Suprapubic skin (tissue), 4 donors: ENCODE data around the gene SLC22A6. TPM values are rescaled to one million over a fixed set of nuclear protein-coding genes. Genes with fewer than 3 reads are reported as not detected.
"Not testable (repeated sequence)": the region's sequence is repeated elsewhere in the genome, so short reads cannot be mapped to it uniquely, and the experiment has no call there.

Source experiments
- DNase-seq, 2 donors: peaks; one replicate each; pipeline ENCODE4 v3.0.0-alpha.2; 2019; ENCODE audit warnings: low spot score in 2 of 2
- H3K27ac ChIP-seq: fragments of 200-600 bp; sonication (generic); one replicate; pipeline ENCODE4 v1.5.1; 2019
- H3K27me3 ChIP-seq: fragments of 200-600 bp; sonication (generic); one replicate; pipeline ENCODE4 v1.5.1; 2019
- H3K36me3 ChIP-seq: fragments of 200-600 bp; sonication (generic); one replicate; pipeline ENCODE4 v1.5.1; 2019
- H3K4me1 ChIP-seq: fragments of 200-600 bp; sonication (generic); one replicate; pipeline ENCODE4 v1.5.1; 2019
- H3K4me3 ChIP-seq: fragments of 200-600 bp; sonication (generic); one replicate; pipeline ENCODE4 v1.5.1; 2019; ENCODE audit warnings: mild to moderate bottlenecking
- H3K9me3 ChIP-seq: fragments of 200-600 bp; sonication (generic); one replicate; pipeline ENCODE4 v1.5.1; 2019
- EP300 ChIP-seq: sonication (generic); formaldehyde crosslinking; IDR thresholded peaks from one replicate; pipeline ENCODE4 v1.6.1; 2017; ENCODE audit warnings: antibody characterized with exemption
- POLR2A ChIP-seq, 2 donors: fragments of 450-650 bp; IDR thresholded peaks; one replicate each; pipeline ENCODE4 v1.6.1; 2017; ENCODE audit warnings: antibody characterized with exemption in 2 of 2, mild to moderate bottlenecking in 2 of 2, moderate library complexity in 2 of 2
- POLR2AphosphoS5 ChIP-seq, 3 donors: sonication (generic); formaldehyde crosslinking; IDR thresholded peaks; one replicate each; pipeline ENCODE4 v1.6.1; 2017; ENCODE audit warnings: antibody characterized with exemption in 3 of 3
- WGBS: methylation state at CpG from one replicate; pipeline ENCODE4 v1.1.5; 2018; 5-methylcytosine and 5-hydroxymethylcytosine counted together
- total RNA-seq, 4 donors: library from RNA; depleted of rRNA; stranded (reverse); fragments of >200 nt; gene quantifications; one replicate each; pipeline ENCODE4 v1.1.0, GENCODE V29; 2016
- TF ChIP-seq, protein P1 (sequence below), 2 donors: fragments of 200-600 bp in 1 of 2; fragments of 450-650 bp in 1 of 2; sonication (generic) in 1 of 2; IDR thresholded peaks; one replicate each; pipeline ENCODE4 v1.5.1; 2016 to 2019; ENCODE audit warnings: antibody characterized with exemption in 2 of 2, mild to moderate bottlenecking in 1 of 2, moderate library complexity in 1 of 2

SLC22A6 gene
- total RNA-seq, 4 donors from 2014 or later: not detected

DNA sequence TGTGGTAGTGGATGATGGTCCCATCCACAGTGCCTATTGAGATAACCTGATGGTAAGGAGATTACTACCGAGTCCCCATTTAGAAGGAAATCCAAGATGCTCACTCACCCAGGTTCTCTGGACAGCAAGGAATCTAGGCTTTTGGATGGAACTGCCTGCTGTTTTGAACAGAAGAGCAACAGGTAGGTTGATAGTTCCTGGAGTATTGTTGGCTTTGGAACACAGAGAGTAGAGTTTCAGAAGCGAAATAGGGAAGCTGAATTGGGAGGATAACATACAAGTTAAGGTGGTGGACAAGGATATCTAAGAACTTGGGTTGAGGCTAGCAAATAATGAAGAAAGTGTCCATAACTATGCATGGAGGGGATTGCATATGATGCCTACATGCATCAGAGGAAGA, 27.6 kb downstream of the SLC22A6 start:
- Histone ChIP-seq H3K4me1 (peaks cover 16% of the 10 kb centered on the region), H3K27me3 (no peaks in the 10 kb centered on the region), H3K27ac (no peak overlapping the region), H3K9me3 (no peaks in the 10 kb centered on the region), H3K4me3 (no peak overlapping the region), H3K36me3 (no peaks in the 10 kb centered on the region)
- 92% methylated on average over 2 of the region's 2 CpGs for WGBS
- TF ChIP-seq POLR2AphosphoS5 (IDR thresholded peaks at IDR 0.05) (no peak), POLR2A (IDR thresholded peaks at IDR 0.05) (no peak), EP300 (no peak)
- TF ChIP-seq, protein P1, sequence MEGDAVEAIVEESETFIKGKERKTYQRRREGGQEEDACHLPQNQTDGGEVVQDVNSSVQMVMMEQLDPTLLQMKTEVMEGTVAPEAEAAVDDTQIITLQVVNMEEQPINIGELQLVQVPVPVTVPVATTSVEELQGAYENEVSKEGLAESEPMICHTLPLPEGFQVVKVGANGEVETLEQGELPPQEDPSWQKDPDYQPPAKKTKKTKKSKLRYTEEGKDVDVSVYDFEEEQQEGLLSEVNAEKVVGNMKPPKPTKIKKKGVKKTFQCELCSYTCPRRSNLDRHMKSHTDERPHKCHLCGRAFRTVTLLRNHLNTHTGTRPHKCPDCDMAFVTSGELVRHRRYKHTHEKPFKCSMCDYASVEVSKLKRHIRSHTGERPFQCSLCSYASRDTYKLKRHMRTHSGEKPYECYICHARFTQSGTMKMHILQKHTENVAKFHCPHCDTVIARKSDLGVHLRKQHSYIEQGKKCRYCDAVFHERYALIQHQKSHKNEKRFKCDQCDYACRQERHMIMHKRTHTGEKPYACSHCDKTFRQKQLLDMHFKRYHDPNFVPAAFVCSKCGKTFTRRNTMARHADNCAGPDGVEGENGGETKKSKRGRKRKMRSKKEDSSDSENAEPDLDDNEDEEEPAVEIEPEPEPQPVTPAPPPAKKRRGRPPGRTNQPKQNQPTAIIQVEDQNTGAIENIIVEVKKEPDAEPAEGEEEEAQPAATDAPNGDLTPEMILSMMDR (IDR thresholded peaks at IDR 0.05): no peak
- no peak for DNase-seq

DNA sequence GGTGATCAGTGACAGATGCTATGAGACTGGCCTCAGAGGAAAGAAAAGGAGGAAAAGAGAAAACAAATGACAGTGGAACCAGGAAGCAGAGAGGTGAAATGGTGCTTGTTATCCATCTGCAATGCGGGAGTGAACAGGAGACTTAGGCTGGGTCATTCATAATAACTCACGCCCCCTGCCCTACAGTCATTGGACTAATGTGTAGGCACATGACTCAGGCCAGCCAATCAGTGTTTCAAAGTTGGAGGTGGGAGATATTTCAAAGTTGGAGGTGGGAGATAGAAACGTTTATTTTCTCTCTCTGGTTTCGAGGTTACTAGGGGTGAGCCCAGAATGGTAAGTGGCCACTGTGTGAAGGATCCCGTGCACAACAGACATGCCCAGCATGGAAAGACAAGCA, 30.3 kb downstream of the SLC22A6 start:
- Histone ChIP-seq H3K36me3 (no peaks in the 10 kb centered on the region), H3K9me3 (no peaks in the 10 kb centered on the region), H3K27ac (no peak overlapping the region), H3K27me3 (no peaks in the 10 kb centered on the region), H3K4me3 (no peak overlapping the region), H3K4me1 (peaks cover 13% of the 10 kb centered on the region)
- no peak for DNase-seq
- TF ChIP-seq POLR2A (IDR thresholded peaks at IDR 0.05) (no peak), EP300 (no peak), POLR2AphosphoS5 (IDR thresholded peaks at IDR 0.05) (no peak)
- TF ChIP-seq, protein P1 (IDR thresholded peaks at IDR 0.05): no peak
- WGBS: 83% methylated on average over 5 of the region's 5 CpGs

DNA sequence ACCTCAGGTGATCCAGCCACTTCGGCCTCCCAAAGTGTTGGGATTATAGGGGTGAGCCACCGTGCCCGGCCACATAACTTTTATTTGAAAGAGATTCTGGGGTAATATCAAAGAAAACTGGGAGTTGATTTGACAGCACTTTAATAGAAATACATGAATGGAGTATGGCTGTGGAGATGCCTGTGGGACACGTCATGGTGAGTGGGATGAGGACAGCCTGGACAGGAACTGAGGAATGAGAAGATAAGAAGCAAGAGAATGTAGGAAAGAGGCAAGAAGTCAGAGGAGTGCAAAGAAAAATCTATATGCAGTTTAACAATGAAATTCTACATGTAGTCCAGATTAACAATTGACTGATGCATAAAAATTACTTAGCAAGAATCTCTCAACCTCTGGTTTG, 31.0 kb downstream of the SLC22A6 start:
- Histone ChIP-seq H3K27me3 (no peaks in the 10 kb centered on the region), H3K9me3 (no peaks in the 10 kb centered on the region), H3K4me3 (no peak overlapping the region), H3K36me3 (no peaks in the 10 kb centered on the region), H3K27ac (no peak overlapping the region), H3K4me1 (peaks cover 6% of the 10 kb centered on the region)
- no peak for TF ChIP-seq POLR2A (IDR thresholded peaks at IDR 0.05)
- TF ChIP-seq, protein P1 (IDR thresholded peaks at IDR 0.05): no peak
- no peak for TF ChIP-seq POLR2AphosphoS5 (IDR thresholded peaks at IDR 0.05)
- no peak for TF ChIP-seq EP300
- 92% methylated on average over 4 of the region's 4 CpGs for WGBS
- no peak for DNase-seq

DNA sequence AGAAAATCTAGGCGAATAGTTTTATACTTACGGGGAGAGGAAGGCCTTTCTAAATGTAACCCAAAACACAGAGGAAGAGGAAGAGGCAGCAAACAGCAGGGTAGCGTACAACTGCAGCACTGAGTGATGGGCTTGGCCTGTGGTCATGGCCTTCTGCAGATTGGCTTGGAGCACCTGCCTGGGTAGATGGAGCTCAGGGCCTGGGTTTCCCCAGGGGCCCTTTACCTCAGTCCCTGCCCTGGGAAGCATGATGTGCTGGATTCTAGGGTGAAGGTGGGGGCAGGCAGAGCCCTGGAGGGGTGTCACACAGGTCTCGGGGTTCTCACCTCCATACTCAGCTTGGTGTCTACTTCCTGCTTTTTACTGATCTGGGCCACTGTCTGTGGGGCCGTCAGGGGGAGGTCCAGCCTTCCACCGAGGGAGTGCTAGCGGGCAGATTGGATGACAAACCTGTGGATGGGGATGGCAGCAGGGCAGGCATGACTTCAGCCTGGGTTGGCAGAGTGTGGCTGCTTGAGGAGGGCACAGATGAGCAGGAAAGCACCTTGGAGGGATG, 35.9 kb downstream of the SLC22A6 start:
- no peak for DNase-seq
- no peak overlapping the region for H3K4me3 ChIP-seq
- TF ChIP-seq POLR2AphosphoS5 (IDR thresholded peaks at IDR 0.05): no peak
- TF ChIP-seq, protein P1 (IDR thresholded peaks at IDR 0.05): no peak
- no peak for TF ChIP-seq EP300
- TF ChIP-seq POLR2A (IDR thresholded peaks at IDR 0.05): no peak
- 83% methylated on average over 7 of the region's 7 CpGs for WGBS
- H3K36me3 ChIP-seq: no peaks in the 10 kb centered on the region
- H3K4me1 ChIP-seq: no peaks in the 10 kb centered on the region
- H3K27me3 ChIP-seq: no peaks in the 10 kb centered on the region
- H3K9me3 ChIP-seq: no peaks in the 10 kb centered on the region
- no peak overlapping the region for H3K27ac ChIP-seq

DNA sequence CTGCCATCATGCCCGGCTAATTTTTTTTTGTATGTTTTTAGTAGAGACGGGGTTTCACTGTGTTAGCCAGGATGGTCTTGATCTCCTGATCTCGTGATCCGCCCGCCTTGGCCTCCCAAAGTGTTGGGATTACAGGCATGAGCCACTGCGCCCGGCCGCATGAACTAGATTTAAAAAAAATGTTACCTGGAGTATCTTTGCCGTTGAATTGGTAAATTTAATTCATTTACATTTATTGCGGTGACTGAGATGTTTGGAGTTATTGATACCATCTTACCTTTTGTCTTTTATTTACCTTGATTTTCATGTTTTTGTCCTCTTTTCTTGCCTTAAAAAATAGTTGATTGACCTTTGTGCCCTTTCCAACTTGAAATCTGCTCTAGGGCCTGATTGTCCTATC, 39.2 kb downstream of the SLC22A6 start:
- H3K9me3 ChIP-seq, H3K4me3 ChIP-seq, H3K36me3 ChIP-seq, H3K27me3 ChIP-seq, DNase-seq, H3K4me1 ChIP-seq, H3K27ac ChIP-seq: not testable (repeated sequence)
- WGBS: 97% methylated on average over 10 of the region's 10 CpGs

DNA sequence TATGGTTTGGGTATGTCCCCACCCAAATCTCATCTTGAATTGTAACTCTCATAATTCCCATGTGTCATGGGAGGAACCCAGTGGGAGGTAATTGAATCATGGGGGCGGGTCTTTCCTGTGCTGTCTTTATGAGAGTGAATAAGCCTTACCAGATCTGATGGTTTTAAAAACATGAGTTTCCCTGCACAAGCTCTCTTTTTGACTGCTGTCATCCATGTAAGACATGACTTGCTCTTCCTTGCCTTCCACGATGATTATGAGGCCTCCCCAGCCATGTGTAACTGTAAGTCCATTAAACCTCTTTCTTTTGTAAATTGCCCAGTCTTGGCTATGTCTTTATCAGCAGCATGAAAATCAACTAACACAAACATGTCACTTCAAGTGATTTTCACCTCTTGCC, 47.2 kb downstream of the SLC22A6 start:
- not testable (repeated sequence) for H3K4me3 ChIP-seq, H3K4me1 ChIP-seq, H3K36me3 ChIP-seq, H3K27me3 ChIP-seq, DNase-seq, H3K27ac ChIP-seq, H3K9me3 ChIP-seq
- WGBS: 83% methylated on average over 2 of the region's 2 CpGs
